OCI-LY7 (cell line): Measurements from ENCODE around the gene HCAR3. TPM values are rescaled to one million over a fixed set of nuclear protein-coding genes. Genes with fewer than 3 reads are reported as not detected.
"Not testable (repeated sequence)": the region's sequence is repeated elsewhere in the genome, so short reads cannot be mapped to it uniquely, and the experiment has no call there.

ENCODE experiments used
- BruUV-seq: library from RNA; stranded (reverse); fragments of 400-500 nt; replicated peaks from 2 replicates; lab custom pipeline; 2021; lab: Mats Ljungman, UMichigan
- CTCF ChIA-PET: fragments of 300-600 bp; sonication (Branson Sonifier 250); formaldehyde crosslinking; loops from one replicate; lab custom pipeline; 2022; ENCODE audit warnings: antibody characterized with exemption; ENCODE audit not compliant: unreplicated experiment; lab: Charles Lee
- POLR2A ChIA-PET: fragments of 300-600 bp; sonication (Branson Sonifier 250); formaldehyde crosslinking; loops from one replicate; lab custom pipeline; 2022; ENCODE audit warnings: antibody characterized with exemption; lab: Charles Lee
- DNase-seq: peaks from one replicate; pipeline ENCODE4 v3.0.0-alpha.2; 2015; ENCODE audit warnings: low spot score
- H2AFZ ChIP-seq: fragments of 200-600 bp; sonication (generic), shearing (Covaris generic); 2 replicates; pipeline ENCODE4 v1.6.1; 2014; ENCODE audit warnings: mild to moderate bottlenecking, antibody characterized with exemption, low read length, moderate library complexity
- H3K27ac ChIP-seq: fragments of 200-600 bp; sonication (generic); 2 replicates; pipeline ENCODE4 v1.5.1; 2014; ENCODE audit warnings: mixed run types, low read depth, mild to moderate bottlenecking, moderate library complexity, low read length, inconsistent platforms; ENCODE audit not compliant: poor library complexity, severe bottlenecking
- H3K36me3 ChIP-seq: fragments of 200-600 bp; sonication (generic); 2 replicates; pipeline ENCODE4 v1.6.1; 2014; ENCODE audit warnings: mild to moderate bottlenecking, antibody characterized with exemption, low read length, moderate library complexity, mixed read lengths; ENCODE audit not compliant: insufficient read depth
- H3K4me1 ChIP-seq: fragments of 200-600 bp; sonication (generic); 2 replicates; pipeline ENCODE4 v1.5.1; 2014; ENCODE audit warnings: mild to moderate bottlenecking, low read length; ENCODE audit not compliant: insufficient read depth, poor library complexity, severe bottlenecking
- H3K4me2 ChIP-seq: fragments of 200-600 bp; sonication (generic); 2 replicates; pipeline ENCODE4 v1.6.1; 2014; ENCODE audit warnings: mild to moderate bottlenecking, low read length
- H3K4me3 ChIP-seq: fragments of 200-600 bp; sonication (generic); 2 replicates; pipeline ENCODE4 v1.5.1; 2014; ENCODE audit warnings: mild to moderate bottlenecking, low read depth, low read length; ENCODE audit not compliant: poor library complexity, severe bottlenecking
- H3K79me2 ChIP-seq: fragments of 200-600 bp; sonication (generic); 2 replicates; pipeline ENCODE4 v1.6.1; 2016; ENCODE audit warnings: low read depth, mild to moderate bottlenecking, low read length, moderate library complexity, mixed read lengths; ENCODE audit not compliant: insufficient read depth
- H3K9me2 ChIP-seq: fragments of 200-600 bp; sonication (generic); 2 replicates; pipeline ENCODE4 v1.6.1; 2016; ENCODE audit warnings: mild to moderate bottlenecking, low read length, mixed read lengths; ENCODE audit not compliant: insufficient read depth
- H3K9me3 ChIP-seq: fragments of 200-600 bp; sonication (generic); 2 replicates; pipeline ENCODE4 v1.6.1; 2014; ENCODE audit warnings: mild to moderate bottlenecking, mixed run types, low read length, mixed read lengths
- H4K20me1 ChIP-seq: fragments of 200-600 bp; sonication (generic); 2 replicates; pipeline ENCODE4 v1.6.1; 2014; ENCODE audit warnings: mild to moderate bottlenecking, antibody characterized with exemption, low read length, moderate library complexity, mixed read lengths; ENCODE audit not compliant: insufficient read depth
- intact Hi-C: fragments of 100-400 bp; cut with micrococcal nuclease; formaldehyde crosslinking; loops from one replicate; pipeline ENCODE4 v1.10.0; 2022; ENCODE audit not compliant: unreplicated experiment
- total RNA-seq, 2 experiments: library from RNA; depleted of rRNA in 1 of 2; stranded (reverse); fragments of >200 nt in 1 of 2; shearing (Covaris generic) in 1 of 2; gene quantifications; 2 replicates each; pipeline ENCODE4 v1.2.3, GENCODE V29; 2014 to 2022

The HCAR3 gene
- total RNA-seq, 2 experiments from 2014 or later, result not detected

DNA sequence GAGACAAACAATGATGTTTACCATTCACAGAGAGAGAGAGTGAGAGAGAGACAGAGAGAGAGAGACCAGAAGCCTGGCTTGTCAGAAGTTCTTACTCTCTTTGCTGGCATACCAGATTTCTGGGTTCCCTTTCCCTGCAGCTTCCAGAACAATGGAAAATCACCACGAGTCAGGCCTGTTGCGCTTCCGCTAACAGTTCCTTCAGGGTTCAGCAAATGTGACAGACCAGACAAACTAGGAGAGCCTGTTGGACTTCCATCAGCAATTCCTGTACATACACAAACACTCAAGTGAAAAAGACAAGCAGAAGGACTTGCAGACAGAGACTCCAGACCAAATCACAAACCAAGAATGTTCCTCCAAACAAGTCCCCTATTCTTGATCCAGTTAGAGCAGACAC is 7.3 kb downstream of the HCAR3 start:
- DNase-seq, H4K20me1 ChIP-seq, intact Hi-C loops, H2AFZ ChIP-seq, H3K27ac ChIP-seq, H3K9me3 ChIP-seq, H3K9me2 ChIP-seq, H3K79me2 ChIP-seq, H3K4me2 ChIP-seq, H3K36me3 ChIP-seq, BruUV-seq, H3K4me3 ChIP-seq, H3K4me1 ChIP-seq, CTCF ChIA-PET, POLR2A ChIA-PET: not testable (repeated sequence)

DNA sequence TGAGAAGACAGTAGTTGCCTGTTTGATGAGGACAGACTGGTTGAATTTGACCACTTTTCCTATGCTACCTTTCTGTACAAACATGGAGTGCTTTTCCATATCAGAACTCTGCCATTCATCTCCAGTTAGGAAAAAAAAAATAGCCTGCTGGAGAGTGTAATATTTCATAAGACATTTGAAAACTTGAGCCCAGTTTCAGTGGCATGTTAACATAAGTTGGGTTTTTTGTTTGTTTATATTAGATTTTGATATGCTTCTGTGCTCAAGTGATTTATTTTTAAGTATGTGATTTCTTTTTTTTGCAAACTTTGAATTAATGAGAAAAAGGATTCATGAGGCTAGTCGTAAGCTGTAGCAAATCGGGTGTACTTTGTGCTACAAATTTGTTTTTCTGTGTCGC is 12.8 kb downstream of the HCAR3 start:
- H4K20me1 ChIP-seq, CTCF ChIA-PET, H3K9me3 ChIP-seq, POLR2A ChIA-PET, H3K4me1 ChIP-seq, DNase-seq, H2AFZ ChIP-seq, H3K36me3 ChIP-seq, H3K4me3 ChIP-seq, H3K4me2 ChIP-seq, BruUV-seq, H3K9me2 ChIP-seq, intact Hi-C loops, H3K27ac ChIP-seq, H3K79me2 ChIP-seq: not testable (repeated sequence)

DNA sequence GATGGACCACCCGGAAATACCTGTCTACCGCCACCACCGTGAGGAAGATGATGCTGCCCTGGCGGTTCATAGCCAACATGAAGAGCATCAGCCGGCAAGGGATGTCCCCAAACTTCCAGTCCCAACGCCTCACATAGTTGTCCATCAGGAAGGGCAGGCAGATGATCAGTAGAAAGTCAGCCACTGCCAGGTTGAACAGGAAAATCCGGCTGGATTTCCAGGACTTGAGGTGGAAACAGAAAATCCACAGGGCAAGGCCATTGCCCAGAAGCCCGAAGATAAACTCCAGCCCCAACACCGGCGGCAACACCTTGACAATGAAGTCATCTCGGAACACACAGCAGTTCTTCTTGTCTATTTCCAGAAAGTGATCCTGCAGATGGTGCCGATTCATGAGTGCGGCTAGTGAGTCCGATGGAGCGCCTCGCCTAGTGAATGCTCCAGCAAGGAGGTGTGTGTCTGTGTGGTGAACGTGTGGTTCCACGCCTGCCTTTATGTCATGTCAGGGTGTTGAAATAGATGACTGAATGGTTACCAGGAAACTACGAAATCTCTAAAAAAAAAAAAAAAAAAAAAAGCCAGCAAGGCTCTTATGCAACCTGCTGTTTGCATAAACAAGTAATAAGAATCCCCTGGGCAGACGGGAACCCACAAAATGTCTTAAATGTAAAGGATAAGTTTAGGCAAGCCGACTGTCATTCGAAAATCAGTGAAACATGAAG is 13.6 kb downstream of the HCAR3 start, which contains the start of gene HCAR2:
Gene HCAR2, minus strand, starts transcription at position 468 of the 722 bp plus-strand sequence. Its CDS starts 74 bp downstream, at position 394.
- H3K9me2 ChIP-seq, H3K4me1 ChIP-seq, POLR2A ChIA-PET, H4K20me1 ChIP-seq, BruUV-seq, H3K4me2 ChIP-seq, H3K9me3 ChIP-seq, H2AFZ ChIP-seq, H3K4me3 ChIP-seq, H3K36me3 ChIP-seq, CTCF ChIA-PET, DNase-seq, H3K27ac ChIP-seq, intact Hi-C loops, H3K79me2 ChIP-seq: not testable (repeated sequence)

DNA sequence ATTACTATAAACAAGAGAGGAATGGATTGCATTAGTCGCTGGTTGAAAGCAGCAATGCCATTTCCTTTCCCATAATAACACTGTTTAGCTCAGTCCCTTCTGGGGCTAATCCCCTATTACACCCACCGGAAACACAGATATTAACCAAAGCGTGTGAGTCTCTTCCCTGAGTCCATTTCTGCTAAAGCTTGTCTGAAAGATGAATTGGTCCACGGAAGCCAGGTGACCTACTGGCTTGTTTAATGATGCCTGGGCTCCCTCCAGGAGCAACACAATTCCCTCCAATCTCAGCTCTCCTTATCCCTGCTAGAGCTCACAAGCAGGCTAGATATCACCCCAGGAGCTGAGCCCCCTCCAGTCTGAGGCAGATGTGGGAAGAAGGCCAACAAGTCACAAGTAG is 15.1 kb downstream of the HCAR3 start:
- H3K4me3 ChIP-seq, DNase-seq, H3K36me3 ChIP-seq, CTCF ChIA-PET, H3K79me2 ChIP-seq, intact Hi-C loops, H3K27ac ChIP-seq, BruUV-seq, H4K20me1 ChIP-seq, POLR2A ChIA-PET, H3K9me3 ChIP-seq, H3K4me2 ChIP-seq, H3K9me2 ChIP-seq, H3K4me1 ChIP-seq, H2AFZ ChIP-seq: not testable (repeated sequence)

DNA sequence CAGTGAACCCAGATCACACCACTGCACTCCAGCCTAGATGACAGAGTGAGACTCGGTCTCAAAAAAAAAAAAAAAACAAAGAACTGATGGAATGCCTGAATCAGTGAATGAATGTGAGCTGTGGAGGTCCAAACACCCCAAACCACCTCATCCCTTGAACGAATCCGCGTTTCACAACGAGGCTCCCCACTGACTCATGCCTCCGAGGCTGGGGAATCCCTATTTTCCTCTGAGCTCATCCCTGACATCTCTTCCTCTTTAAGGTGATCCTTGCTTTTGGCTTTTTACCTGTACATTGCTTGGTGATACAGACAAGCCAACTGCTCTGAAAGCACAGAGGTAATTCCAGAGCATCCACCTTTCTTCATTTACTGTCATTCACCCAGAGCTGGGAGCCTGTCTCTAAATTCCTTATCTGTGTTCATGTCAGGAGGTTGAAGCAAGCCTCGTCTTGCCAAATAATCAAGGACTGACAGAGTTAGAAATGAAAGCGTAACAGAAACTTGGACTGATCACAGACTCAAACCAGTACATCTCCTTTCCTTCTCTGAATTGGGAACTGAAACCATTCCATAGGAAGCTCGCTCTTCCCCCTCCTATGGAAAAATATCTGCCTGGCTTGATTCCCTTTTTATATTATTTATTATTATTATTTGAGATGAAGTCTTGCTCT is 16.4 kb downstream of the HCAR3 start:
- BruUV-seq, POLR2A ChIA-PET, H3K9me2 ChIP-seq, H4K20me1 ChIP-seq, H3K36me3 ChIP-seq, H3K4me2 ChIP-seq, intact Hi-C loops, H3K4me3 ChIP-seq, CTCF ChIA-PET, DNase-seq, H3K9me3 ChIP-seq, H3K79me2 ChIP-seq, H3K27ac ChIP-seq, H3K4me1 ChIP-seq, H2AFZ ChIP-seq: not testable (repeated sequence)

DNA sequence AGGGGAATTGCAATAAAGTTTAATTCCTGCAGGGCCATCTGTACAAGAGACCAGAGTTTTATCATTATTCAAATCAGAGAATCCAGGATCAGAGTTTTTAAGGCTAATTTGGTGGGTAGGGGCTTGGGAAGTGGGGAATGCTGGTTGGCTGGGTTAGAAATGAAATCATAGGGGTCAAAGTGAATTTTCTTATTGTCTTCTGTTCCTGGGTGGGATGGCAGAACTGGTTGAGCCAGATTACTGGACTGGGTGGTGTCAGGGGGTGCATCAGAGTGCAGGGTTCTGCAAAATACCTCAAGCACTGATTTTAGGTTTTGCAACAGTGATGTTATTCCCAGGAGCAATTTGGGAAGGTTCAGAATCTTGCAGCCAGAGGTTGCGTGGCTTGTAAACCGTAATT is 19.7 kb downstream of the HCAR3 start:
- BruUV-seq, DNase-seq, CTCF ChIA-PET, H3K27ac ChIP-seq, POLR2A ChIA-PET, H3K4me1 ChIP-seq, H3K9me2 ChIP-seq, intact Hi-C loops, H3K4me2 ChIP-seq, H2AFZ ChIP-seq, H3K9me3 ChIP-seq, H3K36me3 ChIP-seq, H3K79me2 ChIP-seq, H4K20me1 ChIP-seq, H3K4me3 ChIP-seq: not testable (repeated sequence)
